Measurements from ENCODE around the gene CEP83.
"Not testable (repeated sequence)": the region's sequence is repeated elsewhere in the genome, so short reads cannot be mapped to it uniquely, and the experiment has no call there.

Gene CEP83

DNA sequence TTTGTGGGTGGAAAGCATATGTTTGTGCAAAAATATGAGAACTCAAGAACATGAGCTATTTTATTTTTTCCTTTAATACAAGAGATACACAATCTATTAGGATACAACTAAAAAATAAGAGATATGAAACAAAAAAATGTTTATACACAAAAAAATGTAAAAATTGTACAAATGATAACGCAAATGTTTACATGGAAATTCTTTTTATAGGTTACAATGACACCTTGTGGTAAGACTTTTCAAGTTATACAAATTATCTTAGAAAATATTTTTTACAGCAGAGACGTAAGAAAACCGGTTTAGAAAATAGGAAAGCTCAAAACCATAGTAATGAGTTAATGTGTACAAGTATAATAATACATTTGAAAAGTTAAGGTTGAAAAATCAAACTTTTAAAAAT, 25.5 kb downstream of the CEP83 start:
- intact Hi-C loops (cut with DNase I), result loop anchor here (2.0 kb wide), 1 partner anchor 289 kb away; no protein-coding TSS in a partner anchor
- DNase-seq, result no peak

DNA sequence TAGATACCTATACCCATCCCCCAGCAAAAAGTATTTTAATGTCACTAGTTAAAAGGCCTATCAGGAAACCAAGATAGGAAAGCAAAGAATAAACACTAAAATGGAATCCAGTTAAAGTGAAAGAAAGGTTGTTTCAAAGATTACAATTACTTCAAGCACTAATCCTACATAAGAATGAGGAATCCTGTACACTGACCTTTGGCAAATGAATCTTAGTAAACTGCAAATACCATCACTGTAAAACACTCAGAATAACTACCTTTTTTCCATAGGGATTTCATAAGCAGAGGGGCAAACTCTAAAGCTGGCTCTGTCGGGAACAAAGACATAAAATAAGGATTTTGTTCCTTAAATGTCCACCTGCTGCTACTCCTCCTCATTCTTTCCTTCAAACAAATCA, 25.9 kb downstream of the CEP83 start:
- intact Hi-C loops (cut with DNase I), result loop anchor here (2.0 kb wide), 1 partner anchor 289 kb away; no protein-coding TSS in a partner anchor
- DNase-seq, result no peak

DNA sequence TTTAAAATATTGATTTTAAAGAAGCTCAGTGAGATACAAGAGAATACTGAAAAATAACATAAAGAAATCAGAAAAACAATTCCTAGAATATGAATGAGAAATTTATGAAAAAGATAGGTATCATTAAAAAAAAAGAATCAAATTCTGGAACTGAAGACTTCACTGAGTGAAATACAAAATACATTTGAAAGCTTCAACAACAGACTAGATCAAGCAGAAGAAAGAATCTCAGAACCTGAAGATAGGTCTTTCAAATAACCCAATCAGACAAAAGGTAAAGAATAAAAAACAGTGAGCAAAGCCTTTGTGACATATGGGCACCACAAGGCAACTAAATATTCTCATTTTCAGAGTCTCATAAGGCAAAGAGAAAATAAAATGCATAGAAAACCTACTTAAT, 29.4 kb downstream of the CEP83 start:
- DNase-seq, result no peak
- intact Hi-C loops (cut with DNase I), result no loop called here

DNA sequence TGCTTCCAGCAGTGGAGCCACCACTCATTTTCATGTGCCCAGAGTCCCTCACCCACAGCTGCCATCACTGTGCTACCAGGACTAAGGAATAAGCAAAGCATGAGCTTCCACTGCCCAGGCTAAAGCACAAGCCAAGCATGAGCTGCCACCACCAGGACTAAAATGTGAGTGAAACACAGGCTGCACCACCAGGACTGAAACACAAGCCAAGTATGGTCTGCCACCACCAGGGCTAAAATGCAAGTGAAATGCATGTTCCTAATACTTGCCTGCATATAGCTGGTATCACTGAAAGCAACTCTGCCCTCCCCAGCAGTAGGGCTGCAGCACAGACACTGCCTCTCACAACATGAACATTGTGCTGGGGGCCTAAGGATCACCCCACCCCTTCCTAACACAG, 30.0 kb downstream of the CEP83 start:
- no peak for DNase-seq
- intact Hi-C loops (cut with DNase I), result no loop called here

DNA sequence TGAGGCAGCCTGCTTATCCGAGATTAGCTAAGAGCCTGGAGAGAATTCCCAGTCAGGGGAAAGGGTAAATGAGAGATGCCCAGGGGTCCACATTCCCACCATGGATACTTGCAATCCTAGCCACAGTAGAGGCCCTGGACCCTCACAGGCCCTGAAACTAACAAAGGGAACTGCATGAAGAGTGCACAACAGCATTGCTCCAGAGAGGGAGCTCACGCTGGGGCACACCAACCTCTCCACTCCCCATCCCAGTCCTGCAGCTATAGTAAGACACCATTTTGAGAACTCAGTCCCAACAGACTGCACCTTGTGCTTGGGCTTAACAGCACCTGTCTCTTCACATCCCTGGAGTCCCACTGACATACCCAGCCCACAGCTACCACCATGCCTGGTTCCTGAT, 30.5 kb downstream of the CEP83 start:
- DNase-seq, result no peak
- intact Hi-C loops (cut with DNase I), result no loop called here

DNA sequence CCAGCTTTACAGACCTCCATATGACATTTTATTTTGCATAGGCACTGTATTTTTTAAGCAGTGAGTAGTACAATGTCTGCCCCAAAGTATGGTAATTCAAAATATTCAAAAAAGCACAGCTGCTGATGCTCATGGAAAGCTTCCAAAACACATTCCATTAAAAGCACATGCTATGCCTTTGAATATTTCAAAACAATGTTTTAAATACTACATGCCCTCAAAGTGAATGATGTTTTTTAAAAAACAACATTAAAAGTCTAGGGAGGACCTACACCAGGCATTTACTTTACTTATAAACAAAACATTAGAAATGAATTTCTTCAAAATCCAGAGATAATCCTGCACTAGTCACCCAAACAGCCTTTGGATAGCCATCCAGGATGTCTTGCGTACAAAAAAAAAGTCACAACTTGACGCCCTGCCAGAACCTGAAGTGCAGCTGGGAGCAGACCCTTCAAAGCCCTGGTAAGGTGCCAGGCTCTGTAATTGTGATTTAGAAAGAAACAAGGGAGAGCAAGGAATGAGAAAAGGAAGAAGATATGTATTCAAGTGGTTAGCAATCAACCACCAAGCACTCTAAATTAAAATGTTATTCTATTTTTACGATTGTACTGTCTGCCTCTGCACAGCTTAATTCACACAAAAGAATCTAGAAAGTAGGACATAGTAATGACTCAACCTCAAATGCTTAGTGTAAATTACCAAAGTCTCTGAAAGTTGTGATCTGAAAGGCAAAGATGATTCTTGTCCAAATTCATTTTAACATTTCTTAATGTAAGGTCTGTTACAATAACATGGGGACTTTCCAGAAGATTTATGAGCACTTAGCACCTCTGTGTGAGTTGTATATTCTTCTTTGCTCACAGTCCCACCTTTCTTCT, 31.9 kb downstream of the CEP83 start:
- DNase-seq, result no peak
- intact Hi-C loops (cut with DNase I), result no loop called here

DNA sequence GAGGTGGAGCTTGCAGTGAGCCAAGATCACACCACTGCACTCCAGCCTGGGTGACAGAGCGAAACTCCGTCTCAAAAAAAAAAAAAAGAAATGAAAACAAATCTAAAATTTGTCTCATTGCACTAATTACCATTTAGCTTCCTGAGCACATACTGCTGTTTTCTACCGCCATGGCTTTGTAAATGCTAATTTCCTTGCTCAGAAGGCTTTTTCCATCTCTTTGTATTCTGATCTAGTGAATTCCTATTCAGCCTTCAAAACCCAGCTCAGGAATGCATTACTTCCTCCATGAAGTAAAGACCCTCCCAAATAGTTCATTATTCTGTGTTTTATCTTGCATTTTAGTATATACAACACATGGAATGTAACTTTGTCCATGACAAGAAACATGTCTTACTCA, 33.6 kb downstream of the CEP83 start:
- DNase-seq, result no peak
- intact Hi-C loops (cut with DNase I), result no loop called here

DNA sequence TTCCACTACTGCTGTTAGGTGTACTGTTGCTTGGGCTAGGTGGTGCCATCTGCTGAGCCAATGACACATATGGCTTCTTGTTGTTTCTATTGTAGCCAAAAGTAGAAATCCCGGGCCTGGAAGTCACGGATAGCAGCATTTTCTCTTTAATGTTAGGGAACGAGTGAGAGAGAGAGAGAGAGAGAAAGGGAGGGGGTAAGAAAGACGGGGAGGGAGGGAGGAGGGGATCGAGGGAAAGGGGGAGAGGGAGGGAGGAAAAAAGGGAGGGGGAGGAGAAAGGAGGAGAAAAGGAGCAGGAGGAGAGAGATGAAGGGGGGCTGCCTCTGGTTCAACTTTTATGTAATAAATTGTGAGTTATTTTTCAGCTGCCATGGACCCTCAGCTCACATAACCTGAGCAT, 34.8 kb downstream of the CEP83 start:
- intact Hi-C loops (cut with DNase I); DNase-seq: not testable (repeated sequence)

DNA sequence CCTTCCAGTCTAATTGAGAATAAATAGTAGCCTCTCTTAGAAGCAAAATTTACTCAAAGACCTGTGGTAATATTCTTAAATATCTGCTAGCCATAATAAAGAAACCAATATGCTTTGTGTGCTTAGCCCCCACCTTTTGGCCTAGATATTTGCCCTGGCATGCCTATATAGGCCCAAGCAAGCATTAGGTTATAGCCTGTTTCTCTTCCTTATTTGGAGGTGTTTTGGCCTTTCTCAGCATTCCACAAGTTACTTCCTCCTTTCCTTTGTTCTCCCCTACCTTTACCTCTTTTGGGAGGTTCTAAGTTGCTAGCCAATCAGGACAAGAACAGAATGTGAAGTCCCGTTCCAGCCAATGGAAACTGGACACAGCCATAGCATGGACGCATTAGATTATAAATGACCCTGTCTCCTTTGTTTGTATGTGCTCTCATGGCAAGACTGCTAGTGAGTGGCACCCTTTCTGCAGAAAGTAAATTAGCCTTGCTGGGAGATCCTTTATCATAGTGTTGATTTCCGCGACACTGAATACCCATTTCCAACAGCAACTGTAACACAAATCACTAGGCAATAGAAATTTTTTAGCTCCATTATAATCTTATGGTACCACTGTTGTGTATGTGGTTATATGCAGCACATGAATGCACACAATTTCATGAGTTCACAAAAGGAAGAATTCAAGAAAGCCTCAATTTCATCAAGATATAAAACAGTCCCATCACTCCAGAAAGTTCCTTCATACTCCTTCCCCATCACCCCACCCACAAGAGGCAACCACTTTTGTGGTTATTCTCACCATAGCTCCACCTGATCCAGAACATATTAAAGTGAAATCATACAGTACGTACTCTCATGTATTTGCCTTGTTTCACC, 37.6 kb downstream of the CEP83 start:
- intact Hi-C loops (cut with DNase I), result no loop called here
- DNase-seq, result no peak

DNA sequence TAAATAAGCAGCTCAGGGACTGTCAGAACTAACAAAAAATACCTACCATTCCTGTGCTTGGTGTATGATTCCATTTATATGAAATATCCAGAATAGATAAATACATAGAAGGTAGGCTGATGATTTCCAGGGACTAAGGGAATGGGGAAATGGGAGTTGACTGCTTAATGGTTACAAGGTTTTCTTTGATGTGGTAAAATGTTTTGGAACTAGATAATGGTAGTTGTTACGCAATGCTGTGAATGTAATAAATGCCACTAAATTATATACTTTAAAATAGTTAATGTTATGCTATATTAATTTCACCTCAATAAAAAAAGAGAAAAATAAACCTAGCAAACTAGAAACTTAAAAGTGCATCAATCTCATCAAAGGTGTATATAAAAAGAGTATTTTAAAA, 41.1 kb downstream of the CEP83 start:
- intact Hi-C loops (cut with DNase I), result no loop called here
- no peak for DNase-seq

DNA sequence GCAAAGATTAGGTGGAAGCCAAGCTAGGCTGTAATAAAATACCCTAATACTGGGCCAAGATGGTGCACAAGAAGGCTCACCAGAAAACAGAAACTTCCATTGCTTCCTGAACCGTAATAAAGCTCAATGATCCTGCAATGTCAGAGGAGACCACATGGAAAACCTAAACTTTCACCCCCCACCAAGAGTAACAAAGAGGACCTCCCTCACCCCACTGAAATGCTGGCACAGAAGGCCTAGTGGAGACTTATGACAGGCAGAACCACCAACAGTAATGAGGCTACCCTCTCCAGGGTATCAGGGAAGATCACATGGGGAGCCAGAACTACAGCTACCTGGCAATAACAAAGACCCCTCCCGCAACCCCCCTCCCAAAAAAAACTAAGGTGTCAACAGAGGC, 43.1 kb downstream of the CEP83 start:
- no peak for DNase-seq
- intact Hi-C loops (cut with DNase I), result no loop called here

DNA sequence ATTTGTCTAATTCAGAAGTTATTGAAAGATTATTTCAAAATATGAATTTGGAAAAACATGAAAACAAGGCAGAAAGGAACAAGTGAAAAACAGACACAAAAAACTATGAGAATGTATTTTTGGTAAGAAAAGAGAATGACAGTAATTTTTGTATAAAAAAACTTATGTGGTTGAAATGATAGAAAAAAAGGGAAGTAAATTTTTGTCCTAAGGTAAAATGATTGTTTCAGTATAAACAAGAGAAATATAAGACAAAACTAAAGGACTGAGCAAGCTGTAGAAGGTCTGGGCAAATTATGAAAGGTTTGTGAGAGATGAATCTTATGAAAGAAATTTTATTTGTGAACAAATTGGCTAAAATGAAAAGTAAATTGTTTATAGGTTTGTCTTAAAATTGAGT, 44.6 kb downstream of the CEP83 start:
- intact Hi-C loops (cut with DNase I), result no loop called here
- no peak for DNase-seq

DNA sequence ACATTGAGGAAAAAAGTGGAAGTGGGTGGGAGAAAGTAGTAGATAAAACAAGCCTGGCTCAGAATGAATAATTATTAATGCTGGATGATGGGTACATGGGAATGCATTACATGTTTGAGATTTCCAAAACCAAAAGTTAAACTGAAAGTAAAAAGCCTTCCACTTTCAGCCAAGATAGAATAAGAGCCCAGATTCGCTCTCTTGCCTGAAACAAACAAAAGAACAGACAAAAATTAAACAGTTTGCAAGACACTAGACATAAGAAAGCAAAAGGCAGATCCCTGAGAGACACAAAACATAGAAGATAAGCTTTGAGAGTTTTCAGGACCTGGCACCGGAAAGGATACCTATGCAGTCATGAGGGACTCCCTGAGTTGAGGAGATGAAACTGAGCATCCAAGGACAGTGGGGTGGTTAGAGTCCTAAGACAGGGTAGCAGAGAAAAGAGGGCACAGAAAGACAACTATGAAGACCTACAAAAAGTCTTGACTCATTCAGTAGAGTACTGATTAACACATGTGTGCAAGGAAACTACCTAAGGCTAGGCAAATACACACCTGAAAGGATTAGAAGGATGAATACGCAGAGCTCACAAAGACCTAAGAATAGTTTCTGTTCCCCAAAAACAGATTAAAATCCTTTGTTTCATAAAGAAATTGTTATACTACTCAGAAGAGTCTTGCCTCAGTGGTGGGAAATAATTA, 54.1 kb downstream of the CEP83 start:
- intact Hi-C loops (cut with DNase I), result no loop called here
- no peak for DNase-seq

DNA sequence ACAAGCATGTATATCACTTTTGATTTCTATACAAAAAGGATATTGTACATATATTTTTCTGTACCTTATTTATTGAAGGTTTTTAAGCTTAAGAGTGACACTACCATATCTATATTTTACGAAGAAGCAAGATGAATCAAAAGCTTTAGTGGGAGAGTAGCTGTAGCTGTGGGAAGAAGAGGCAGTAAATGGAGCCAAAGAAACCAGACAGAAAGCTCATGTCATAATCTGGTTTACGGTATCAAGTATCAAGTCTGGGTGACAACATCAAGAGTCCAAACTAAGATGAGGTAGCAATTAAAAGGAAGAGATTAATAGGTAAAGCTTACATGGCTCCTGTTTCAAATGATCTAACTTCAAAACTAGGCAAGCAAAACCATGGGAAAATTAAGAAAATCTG, 54.8 kb downstream of the CEP83 start:
- intact Hi-C loops (cut with DNase I), result no loop called here
- DNase-seq, result no peak

DNA sequence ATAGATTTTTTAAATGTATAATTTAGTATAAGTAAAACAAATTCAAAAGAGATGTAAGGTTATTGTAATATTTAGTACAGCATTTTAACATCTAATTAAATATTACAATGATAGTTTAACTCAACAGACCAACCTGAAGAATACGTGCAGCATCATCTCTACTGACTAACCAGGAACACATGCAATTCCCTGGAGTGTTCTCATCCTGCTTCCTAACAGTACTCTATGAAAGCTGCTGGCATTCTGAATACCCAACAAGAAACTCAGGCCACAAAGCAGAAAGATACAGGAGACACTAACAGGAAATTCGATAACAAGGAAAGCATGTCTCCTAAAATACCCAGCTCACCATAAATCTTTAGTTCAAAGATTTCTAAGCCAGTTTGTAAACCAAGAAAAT, 58.3 kb downstream of the CEP83 start:
- no peak for DNase-seq
- intact Hi-C loops (cut with DNase I), result no loop called here

DNA sequence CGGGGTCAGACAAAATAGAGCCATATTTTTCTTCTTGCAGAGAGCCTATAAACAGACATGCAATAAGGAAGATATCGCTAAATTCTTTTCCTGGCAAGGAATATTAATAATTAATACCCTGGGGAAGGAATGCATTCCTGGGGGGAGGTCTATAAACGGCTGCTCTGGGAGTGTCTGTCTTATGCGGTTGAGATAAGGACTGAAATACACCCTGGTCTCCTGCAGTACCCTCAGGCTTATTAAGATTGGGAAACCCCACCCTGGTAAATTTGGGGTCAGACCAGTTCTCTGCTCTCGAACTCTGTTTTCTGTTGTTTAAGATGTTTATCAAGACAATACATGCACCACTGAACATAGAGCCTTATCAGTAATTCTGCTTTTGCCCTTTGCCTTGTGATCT, 61.0 kb downstream of the CEP83 start:
- intact Hi-C loops (cut with DNase I), result not testable (repeated sequence)

DNA sequence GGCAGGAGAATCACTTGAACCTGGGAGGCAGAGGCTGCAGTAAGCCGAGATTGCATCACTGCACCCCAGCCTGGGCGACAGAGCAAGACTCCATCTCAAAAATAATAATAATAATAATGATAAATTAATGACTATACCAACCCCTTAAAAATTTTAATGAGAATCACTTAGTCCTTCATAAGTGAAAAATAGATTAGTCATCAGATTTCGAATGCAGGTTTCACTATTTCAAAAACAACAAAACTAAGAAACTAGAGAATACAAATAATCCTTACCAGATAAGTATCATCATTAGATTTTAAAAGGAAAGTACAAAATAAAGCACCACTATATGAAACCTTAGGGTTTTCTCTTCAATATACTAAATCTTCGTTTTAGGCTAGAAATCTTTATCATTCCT, 62.3 kb downstream of the CEP83 start:
- intact Hi-C loops (cut with DNase I), result no loop called here
- DNase-seq, result no peak

More for the DNA sequence above, 61.0 kb downstream of the CEP83 start:
- DNase-seq, result not testable (repeated sequence)

DNA sequence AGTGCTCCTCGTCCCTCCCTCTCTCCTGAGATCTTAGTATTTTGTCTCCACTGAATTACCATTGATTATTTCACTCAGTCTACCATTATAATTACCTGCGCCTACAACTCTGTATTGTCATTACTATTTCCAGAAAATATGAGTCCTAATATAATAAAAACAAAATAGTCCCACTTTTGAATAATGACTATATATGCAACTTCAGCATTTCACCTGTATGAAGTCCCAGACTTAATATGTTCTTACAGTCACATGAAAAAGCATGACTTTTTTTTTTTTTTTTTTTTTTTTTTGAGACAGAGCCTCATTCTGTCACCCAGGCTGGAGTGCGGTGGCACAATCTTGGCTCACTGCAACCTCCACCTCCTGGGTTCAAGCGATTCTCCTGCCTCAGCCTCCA, 63.7 kb downstream of the CEP83 start:
- DNase-seq; intact Hi-C loops (cut with DNase I): not testable (repeated sequence)

DNA sequence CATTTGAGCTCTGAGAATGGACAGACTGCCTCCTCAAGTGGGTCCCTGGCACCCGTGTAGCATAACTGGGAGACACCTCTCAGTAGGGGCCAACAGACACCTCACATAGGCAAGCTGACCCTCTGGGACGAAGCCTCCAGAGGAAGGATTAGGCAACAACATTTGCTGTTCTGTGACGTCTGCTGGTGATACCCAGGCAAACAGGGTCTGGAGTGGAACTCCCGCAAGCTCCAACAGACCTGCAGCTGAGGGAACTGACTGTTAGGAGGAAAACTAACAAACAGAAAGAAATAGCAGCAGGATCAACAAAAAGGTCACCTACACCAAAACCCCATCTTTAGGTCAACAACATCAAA, 69.6 kb downstream of the CEP83 start:
- intact Hi-C loops (cut with DNase I), result no loop called here
- no peak for DNase-seq

DNA sequence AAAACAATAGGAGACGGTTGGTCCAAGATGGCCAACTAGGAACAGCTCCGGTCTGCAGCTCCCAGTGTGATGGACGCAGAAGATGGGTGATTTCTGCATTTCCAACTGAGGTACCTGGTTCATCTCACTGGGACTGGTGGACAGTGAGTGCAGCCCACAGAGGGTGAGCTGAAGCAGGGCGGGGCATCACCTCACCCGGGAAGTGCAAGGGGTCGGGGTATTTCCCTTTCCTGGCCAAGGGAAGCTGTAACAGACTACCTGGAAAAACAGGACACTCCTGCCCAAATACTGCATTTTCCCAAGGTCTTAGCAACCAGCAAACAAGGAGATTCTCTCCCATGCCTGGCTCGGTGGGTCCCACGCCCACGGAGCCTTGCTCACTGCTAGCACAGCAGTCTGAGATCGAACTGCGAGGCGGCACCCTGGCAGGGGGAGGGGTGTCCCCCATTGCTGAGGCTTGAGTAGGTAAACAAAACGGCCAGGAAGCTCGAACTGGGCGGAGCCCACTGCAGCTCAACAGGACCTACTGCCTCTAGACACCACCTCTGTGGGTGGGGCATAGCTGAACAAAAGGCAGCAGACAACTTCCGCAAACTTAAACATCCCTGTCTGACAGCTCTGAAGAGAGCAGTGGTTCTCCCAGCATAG, 70.1 kb downstream of the CEP83 start:
- DNase-seq; intact Hi-C loops (cut with DNase I): not testable (repeated sequence)

DNA sequence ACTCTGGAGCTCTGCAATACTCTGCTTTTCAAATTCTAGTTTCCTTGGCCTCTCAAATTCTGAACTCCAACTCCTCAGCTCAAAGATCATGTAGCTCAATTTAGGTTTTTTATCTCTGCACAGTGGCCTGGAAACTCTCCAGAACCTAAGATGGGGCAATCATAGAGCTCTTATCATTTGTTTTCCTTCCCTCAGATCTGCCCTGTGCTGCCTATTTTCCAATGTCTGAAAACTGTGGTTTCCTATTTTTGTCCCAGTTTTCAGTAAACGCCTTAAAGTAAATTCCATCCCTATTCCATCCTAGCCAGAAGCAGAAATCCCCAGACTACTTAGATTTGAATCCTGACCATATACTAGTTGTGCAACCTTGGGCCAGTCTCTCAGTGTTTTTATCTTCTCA, 73.2 kb downstream of the CEP83 start:
- intact Hi-C loops (cut with DNase I), result no loop called here

More for the DNA sequence above, 73.2 kb downstream of the CEP83 start:
- DNase-seq, result no peak
